ENCODE measurements around the gene FCHO1. TPM values are rescaled to one million over a fixed set of nuclear protein-coding genes. Genes with fewer than 3 reads are reported as not detected.
A peak's percentile ranks its signal among the peaks of the same experiment; 100 is the strongest.

FCHO1 gene
- total and polyA plus RNA-seq, 2 experiments from 2014 or later, result 18.5 to 42.3 TPM

GRCh38 chr19:17720440-17720839, 30.8 kb upstream of the FCHO1 start:
- Mint-ChIP-seq H3K9me3 (no peaks in the 10 kb centered on the region), H3K4me3 (peak overlapping the region; percentile 74), H3K27me3 (ENCODE audit: insufficient read depth, low read depth, poor library complexity) (peaks cover 7% of the 10 kb centered on the region), H3K36me3 (ENCODE audit: low read depth) (peaks cover 30% of the 10 kb centered on the region), H3K27ac (peak overlapping the region; percentile 12; the same call in 1 of the 2 replicates), H3K4me1 (peaks cover 29% of the 10 kb centered on the region)
- H3K4me1 ChIP-seq (ENCODE audit: insufficient read depth), result peaks cover 14% of the 10 kb centered on the region; the same call in 1 of the 2 replicates
- H2AFZ ChIP-seq, result no peak overlapping the region
- TF ChIP-seq ZNF331 (CRISPR knock-in tag; IDR thresholded peaks at IDR 0.05; ENCODE audit: low read depth) (no peak), EZH2 (IDR thresholded peaks at IDR 0.05; ENCODE audit: low read depth, unreplicated experiment) (no peak), POLR2AphosphoS5 (IDR thresholded peaks at IDR 0.05; ENCODE audit: low read depth) (no peak), NANOG (IDR thresholded peaks at IDR 0.05; ENCODE audit: borderline replicate concordance) (no peak), EZH2phosphoT487 (IDR thresholded peaks at IDR 0.05; ENCODE audit: unreplicated experiment) (no peak), JUNB (IDR thresholded peaks at IDR 0.05; ENCODE audit: unreplicated experiment) (no peak), ETS1 (IDR thresholded peaks at IDR 0.05) (no peak), ZNF114 (CRISPR knock-in tag; IDR thresholded peaks at IDR 0.05) (no peak), CTCF (conservative IDR thresholded peaks at IDR 0.05; ENCODE audit: low read depth in 2 of 2) (no peak), CREB1 (CRISPR knock-in tag; IDR thresholded peaks at IDR 0.05; ENCODE audit: low read depth) (no peak), STAT1 (IDR thresholded peaks at IDR 0.05; ENCODE audit: unreplicated experiment) (no peak)
- TF ChIP-seq, protein P1, sequence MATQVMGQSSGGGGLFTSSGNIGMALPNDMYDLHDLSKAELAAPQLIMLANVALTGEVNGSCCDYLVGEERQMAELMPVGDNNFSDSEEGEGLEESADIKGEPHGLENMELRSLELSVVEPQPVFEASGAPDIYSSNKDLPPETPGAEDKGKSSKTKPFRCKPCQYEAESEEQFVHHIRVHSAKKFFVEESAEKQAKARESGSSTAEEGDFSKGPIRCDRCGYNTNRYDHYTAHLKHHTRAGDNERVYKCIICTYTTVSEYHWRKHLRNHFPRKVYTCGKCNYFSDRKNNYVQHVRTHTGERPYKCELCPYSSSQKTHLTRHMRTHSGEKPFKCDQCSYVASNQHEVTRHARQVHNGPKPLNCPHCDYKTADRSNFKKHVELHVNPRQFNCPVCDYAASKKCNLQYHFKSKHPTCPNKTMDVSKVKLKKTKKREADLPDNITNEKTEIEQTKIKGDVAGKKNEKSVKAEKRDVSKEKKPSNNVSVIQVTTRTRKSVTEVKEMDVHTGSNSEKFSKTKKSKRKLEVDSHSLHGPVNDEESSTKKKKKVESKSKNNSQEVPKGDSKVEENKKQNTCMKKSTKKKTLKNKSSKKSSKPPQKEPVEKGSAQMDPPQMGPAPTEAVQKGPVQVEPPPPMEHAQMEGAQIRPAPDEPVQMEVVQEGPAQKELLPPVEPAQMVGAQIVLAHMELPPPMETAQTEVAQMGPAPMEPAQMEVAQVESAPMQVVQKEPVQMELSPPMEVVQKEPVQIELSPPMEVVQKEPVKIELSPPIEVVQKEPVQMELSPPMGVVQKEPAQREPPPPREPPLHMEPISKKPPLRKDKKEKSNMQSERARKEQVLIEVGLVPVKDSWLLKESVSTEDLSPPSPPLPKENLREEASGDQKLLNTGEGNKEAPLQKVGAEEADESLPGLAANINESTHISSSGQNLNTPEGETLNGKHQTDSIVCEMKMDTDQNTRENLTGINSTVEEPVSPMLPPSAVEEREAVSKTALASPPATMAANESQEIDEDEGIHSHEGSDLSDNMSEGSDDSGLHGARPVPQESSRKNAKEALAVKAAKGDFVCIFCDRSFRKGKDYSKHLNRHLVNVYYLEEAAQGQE (IDR thresholded peaks at IDR 0.05; ENCODE audit: unreplicated experiment), result no peak
- TF ChIP-seq, protein P2, sequence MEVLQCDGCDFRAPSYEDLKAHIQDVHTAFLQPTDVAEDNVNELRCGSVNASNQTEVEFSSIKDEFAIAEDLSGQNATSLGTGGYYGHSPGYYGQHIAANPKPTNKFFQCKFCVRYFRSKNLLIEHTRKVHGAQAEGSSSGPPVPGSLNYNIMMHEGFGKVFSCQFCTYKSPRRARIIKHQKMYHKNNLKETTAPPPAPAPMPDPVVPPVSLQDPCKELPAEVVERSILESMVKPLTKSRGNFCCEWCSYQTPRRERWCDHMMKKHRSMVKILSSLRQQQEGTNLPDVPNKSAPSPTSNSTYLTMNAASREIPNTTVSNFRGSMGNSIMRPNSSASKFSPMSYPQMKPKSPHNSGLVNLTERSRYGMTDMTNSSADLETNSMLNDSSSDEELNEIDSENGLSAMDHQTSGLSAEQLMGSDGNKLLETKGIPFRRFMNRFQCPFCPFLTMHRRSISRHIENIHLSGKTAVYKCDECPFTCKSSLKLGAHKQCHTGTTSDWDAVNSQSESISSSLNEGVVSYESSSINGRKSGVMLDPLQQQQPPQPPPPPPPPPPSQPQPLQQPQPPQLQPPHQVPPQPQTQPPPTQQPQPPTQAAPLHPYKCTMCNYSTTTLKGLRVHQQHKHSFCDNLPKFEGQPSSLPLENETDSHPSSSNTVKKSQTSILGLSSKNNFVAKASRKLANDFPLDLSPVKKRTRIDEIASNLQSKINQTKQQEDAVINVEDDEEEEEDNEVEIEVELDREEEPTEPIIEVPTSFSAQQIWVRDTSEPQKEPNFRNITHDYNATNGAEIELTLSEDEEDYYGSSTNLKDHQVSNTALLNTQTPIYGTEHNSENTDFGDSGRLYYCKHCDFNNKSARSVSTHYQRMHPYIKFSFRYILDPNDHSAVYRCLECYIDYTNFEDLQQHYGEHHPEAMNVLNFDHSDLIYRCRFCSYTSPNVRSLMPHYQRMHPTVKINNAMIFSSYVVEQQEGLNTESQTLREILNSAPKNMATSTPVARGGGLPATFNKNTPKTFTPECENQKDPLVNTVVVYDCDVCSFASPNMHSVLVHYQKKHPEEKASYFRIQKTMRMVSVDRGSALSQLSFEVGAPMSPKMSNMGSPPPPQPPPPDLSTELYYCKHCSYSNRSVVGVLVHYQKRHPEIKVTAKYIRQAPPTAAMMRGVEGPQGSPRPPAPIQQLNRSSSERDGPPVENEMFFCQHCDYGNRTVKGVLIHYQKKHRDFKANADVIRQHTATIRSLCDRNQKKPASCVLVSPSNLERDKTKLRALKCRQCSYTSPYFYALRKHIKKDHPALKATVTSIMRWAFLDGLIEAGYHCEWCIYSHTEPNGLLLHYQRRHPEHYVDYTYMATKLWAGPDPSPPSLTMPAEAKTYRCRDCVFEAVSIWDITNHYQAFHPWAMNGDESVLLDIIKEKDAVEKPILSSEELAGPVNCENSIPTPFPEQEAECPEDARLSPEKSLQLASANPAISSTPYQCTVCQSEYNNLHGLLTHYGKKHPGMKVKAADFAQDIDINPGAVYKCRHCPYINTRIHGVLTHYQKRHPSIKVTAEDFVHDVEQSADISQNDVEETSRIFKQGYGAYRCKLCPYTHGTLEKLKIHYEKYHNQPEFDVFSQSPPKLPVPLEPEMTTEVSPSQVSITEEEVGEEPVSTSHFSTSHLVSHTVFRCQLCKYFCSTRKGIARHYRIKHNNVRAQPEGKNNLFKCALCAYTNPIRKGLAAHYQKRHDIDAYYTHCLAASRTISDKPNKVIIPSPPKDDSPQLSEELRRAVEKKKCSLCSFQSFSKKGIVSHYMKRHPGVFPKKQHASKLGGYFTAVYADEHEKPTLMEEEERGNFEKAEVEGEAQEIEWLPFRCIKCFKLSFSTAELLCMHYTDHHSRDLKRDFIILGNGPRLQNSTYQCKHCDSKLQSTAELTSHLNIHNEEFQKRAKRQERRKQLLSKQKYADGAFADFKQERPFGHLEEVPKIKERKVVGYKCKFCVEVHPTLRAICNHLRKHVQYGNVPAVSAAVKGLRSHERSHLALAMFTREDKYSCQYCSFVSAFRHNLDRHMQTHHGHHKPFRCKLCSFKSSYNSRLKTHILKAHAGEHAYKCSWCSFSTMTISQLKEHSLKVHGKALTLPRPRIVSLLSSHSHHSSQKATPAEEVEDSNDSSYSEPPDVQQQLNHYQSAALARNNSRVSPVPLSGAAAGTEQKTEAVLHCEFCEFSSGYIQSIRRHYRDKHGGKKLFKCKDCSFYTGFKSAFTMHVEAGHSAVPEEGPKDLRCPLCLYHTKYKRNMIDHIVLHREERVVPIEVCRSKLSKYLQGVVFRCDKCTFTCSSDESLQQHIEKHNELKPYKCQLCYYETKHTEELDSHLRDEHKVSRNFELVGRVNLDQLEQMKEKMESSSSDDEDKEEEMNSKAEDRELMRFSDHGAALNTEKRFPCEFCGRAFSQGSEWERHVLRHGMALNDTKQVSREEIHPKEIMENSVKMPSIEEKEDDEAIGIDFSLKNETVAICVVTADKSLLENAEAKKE (CRISPR knock-in tag; IDR thresholded peaks at IDR 0.05), result no peak
- H3K9me2 ChIP-seq (ENCODE audit: insufficient read depth), result no peaks in the 10 kb centered on the region
- peaks cover 32% of the 10 kb centered on the region for H3K79me2 ChIP-seq (replicated peaks; ENCODE audit: insufficient read depth)
- H3F3A ChIP-seq (replicated peaks; ENCODE audit: low read depth), result 0 out of 2 replicates have a peak, but pooled peaks cover 5% of the 10 kb centered on the region
- peak overlapping the region; percentile 94 for H3K4me2 ChIP-seq
- H3K27ac ChIP-seq (ENCODE audit: low read depth), result no peak overlapping the region
- no peaks in the 10 kb centered on the region for H3K36me3 ChIP-seq (ENCODE audit: insufficient read depth)
- no peak for ATAC-seq
- peaks cover 22% of the 10 kb centered on the region for H4K20me1 ChIP-seq (replicated peaks; ENCODE audit: insufficient read depth)
- H3K4me3 ChIP-seq, result peak overlapping the region; percentile 91
- no peak for DNase-seq (ENCODE audit: low spot score)
- H3K27me3 ChIP-seq (ENCODE audit: insufficient read depth), result no peaks in the 10 kb centered on the region

Data from GM23338 (cell line).